A172 (cell line): ENCODE data around the gene HOXD11. TPM values are rescaled to one million over a fixed set of nuclear protein-coding genes. Genes with fewer than 3 reads are reported as not detected.

Experiments
- total RNA-seq: library from RNA; depleted of rRNA; stranded (reverse); fragments of >200 nt; shearing (Covaris generic); gene quantifications from 2 replicates; pipeline ENCODE4 v1.2.3, GENCODE V29; 2014; rRNA removed

The HOXD11 gene
- total RNA-seq, 1 experiment from 2014 or later: 17.3 TPM

Other genes starting within 250 kb of the HOXD11 start
- 37.6 and 58.7 TPM in 2 replicates for gene LNPK, start 105.0 kb upstream of the HOXD11 start, total RNA-seq
- gene EVX2, start 23.3 kb upstream of the HOXD11 start, total RNA-seq: not detected in 2 replicates
- gene HOXD13, start 14.6 kb upstream of the HOXD11 start, total RNA-seq: 4.2 and 5.2 TPM in 2 replicates
- not detected in 2 replicates for gene HOXD12, start 7.5 kb upstream of the HOXD11 start, total RNA-seq
- 18.1 and 21.7 TPM in 2 replicates for gene HOXD10, start 9.5 kb downstream of the HOXD11 start, total RNA-seq
- 2.8 and 3.6 TPM in 2 replicates for gene HOXD9, start 15.4 kb downstream of the HOXD11 start, total RNA-seq
- gene HOXD8, start 22.4 kb downstream of the HOXD11 start, total RNA-seq: 11.6 and 20.4 TPM in 2 replicates
- gene HOXD4, start 44.3 kb downstream of the HOXD11 start, total RNA-seq: 0.77 and 3.9 TPM in 2 replicates
- gene HOXD3, start 50.0 kb downstream of the HOXD11 start, total RNA-seq: 1.0 TPM in 2 replicates
- gene HOXD1, start 81.4 kb downstream of the HOXD11 start, total RNA-seq: 0.34 TPM in 1 of 2 replicates, not detected in the other
- 82.0 and 108 TPM in 2 replicates for gene MTX2, start 162.2 kb downstream of the HOXD11 start, total RNA-seq